ENCODE measurements around the gene AMPD2. TPM values are rescaled to one million over a fixed set of nuclear protein-coding genes. Genes with fewer than 3 reads are reported as not detected.

Gene AMPD2
- total RNA-seq: 16.5 TPM

- peak; percentile 50 for ATAC-seq
Observed at GRCh38 chr1:109619576-109620400, at the start of gene AMPD2, which contains the start of gene GNAT2. TSS of gene AMPD2 (plus strand) at chr1:109619837. CDS start at chr1:109621176, 1,339 bp downstream. TSS of gene GNAT2 (minus strand) at chr1:109619616. CDS start at chr1:109612870, 6,746 bp downstream.

GRCh38 chr1:109570414-109570813 lies 49.2 kb upstream of the AMPD2 start:
- ATAC-seq: peak; percentile 92

- no peak for ATAC-seq
Observed at GRCh38 chr1:109573785-109574184, 45.9 kb upstream of the AMPD2 start.

DNA sequence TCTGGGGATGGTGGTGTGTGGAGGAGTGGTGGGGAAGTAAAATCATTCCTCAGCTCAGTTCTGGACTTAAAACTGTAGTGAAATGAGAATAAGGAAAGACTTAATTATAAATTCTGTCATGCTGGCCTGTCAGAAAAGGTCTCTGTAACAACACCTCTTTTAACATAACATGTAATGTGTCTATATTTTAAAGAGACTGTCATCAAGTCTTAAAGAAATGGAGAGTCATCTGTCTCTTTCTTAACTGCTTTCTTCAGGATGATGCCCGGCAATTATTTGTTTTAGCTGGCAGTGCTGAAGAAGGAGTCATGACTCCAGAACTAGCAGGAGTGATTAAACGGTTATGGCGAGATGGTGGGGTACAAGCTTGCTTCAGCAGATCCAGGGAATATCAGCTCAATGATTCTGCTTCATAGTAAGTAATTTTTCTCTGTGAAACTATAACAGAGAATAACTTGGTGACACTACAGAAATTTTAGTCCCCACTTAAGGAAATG lies 40.6 kb upstream of the AMPD2 start:
- ATAC-seq: no peak

- no peak for ATAC-seq
Observed at GRCh38 chr1:109579491-109579890, 40.1 kb upstream of the AMPD2 start.

GRCh38 chr1:109582021-109582420 lies 37.6 kb upstream of the AMPD2 start:
- ATAC-seq: no peak

DNA sequence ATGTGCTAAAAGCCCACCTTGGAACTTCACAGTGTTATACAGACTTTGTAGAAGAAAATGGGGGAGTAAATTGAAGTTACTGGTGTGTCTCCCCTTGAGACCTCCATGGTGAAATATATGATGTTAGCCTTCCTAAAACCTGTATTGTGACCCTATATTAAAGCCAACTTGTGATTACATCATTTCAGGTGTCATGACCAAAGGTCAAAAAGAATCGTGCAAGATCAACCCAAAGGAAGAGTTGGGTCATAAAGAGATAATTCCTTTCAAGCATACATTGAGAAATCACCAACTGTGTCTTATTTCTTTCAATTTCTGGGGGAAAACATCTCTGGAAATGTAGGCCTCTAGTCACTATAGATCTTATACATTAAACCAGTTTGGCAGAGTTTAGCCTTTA lies 34.9 kb upstream of the AMPD2 start:
- ATAC-seq: no peak

DNA sequence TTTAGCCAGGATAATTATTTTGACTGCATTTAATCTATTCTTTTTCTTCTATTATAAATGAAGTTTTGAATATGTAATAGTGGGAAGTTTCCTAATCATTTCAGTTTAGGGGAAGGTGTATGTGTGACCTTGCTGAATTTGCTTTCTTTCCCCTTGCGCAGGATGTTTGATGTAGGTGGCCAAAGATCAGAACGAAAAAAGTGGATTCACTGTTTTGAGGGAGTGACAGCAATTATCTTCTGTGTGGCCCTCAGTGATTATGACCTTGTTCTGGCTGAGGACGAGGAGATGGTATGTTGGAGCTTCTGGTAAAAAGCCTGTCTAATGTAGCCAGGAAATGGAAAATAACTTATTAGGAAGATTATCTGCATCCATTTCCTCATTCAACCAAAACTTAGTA lies 33.6 kb upstream of the AMPD2 start:
- no peak for ATAC-seq

GRCh38 chr1:109589177-109589576 lies 30.5 kb upstream of the AMPD2 start:
- no peak for ATAC-seq

GRCh38 chr1:109589679-109590078 lies 30.0 kb upstream of the AMPD2 start:
- no peak for ATAC-seq

DNA sequence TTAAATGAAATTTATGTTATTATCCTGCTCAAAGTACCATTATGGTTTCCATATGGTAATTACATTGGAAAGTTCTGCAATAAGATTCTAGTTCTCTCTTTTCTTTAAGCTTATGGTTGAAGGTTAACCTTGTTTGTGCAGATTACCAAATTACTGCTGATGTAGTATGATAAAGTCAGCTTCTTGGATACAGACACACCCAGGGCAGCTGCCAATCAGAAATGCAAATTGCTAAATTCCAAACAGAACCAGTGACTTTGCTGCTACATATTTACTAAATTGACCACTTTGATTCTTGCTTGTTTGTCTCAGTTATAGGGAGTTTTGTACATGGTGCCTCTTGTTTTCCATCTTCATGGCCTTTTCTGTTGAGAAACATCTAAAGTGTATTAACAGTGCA lies 26.7 kb upstream of the AMPD2 start:
- ATAC-seq: no peak

DNA sequence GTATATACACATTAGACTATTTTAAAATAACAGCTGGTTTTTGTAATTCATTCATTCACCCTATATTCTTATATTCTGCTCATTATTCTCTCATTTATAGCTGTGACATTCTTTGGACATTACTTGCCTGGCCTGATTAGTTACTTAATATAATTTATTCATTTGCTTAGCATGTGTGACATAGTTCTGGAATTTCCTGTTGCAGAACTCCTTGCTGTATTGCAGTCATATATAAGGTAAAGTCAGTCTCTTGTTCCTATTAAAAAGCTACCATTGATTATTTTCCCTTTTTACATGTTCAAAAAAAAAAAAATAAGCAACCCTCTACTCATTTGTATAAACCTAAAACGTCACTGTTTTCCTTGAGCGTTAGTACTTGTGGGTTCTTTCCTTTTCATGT lies 24.1 kb upstream of the AMPD2 start:
- peak; percentile 28 for ATAC-seq

DNA sequence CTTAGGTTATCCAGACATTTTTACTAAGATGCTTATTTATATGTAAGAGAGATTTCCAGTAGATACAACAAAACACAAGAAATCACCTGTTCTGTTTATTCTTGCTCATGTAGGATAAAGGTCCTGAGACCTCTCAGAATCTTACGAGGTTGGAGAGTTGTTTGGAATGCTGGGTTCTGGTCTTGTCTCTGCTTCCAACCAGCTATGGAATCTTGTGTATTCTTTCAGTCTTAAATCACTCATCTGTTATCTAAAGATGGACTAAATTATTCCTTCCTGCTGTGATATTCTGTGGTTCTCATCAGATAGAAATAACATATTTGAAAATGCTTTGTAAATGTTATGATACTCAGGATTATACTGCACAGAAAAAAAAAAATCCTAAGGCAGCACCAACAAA lies 21.5 kb upstream of the AMPD2 start:
- ATAC-seq: no peak

DNA sequence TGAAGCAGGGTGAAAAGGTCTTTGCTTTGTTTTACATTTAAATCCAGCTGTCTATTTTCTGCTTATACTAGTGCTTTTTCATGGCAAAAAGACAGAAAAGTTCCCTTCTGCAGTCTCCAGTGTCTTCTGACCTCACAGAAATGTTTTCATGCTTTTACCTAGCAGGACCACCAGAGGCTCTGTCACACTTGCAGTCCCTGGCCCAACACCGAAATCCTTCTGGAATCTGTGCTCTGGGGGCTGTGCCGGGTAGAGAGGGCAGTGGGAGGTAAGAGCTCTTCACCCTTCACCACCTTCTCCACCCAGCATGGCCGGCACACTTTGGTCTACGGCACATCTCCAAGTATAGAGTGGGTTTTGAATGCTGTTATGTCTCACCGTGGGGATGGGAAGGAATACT lies 21.0 kb upstream of the AMPD2 start:
- ATAC-seq: no peak

- no peak for ATAC-seq
Observed at GRCh38 chr1:109603229-109603628, 16.4 kb upstream of the AMPD2 start.

- ATAC-seq: no peak
Observed at GRCh38 chr1:109605381-109605780, 14.3 kb upstream of the AMPD2 start.

- no peak for ATAC-seq
Observed at GRCh38 chr1:109609881-109610280, 9.8 kb upstream of the AMPD2 start.

DNA sequence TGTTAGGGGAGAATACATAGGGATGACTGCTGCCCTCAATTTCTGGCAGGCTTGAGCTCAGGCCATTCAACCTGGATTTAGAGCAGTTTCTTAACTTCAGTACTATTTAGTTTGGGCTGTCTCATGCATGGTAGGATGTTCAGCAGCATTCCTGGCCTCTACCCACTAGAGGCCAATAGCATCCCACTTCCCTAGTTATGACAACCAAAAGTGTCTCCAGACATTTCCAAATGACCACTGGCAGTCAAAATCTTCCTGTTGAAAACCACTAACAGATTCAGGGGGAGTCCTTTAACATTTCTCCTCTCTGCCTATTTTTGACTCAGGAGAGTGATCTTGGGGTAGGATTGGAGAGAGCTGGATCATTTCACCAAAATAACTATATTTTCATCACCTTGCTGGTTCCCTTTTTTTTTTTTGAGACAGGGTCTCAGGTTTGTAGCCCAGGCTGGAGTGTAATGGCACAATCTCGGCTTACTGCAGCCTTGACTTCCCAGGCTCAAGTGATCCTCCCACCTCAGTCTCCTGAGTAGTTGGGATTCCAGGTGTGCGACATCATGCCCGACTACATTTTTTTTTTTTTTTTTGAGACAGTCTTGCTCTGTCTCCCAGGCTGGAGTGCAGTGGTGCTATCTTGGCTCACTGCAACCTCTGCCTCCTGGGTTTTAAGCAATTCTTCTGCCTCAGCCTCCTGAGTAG lies 8.9 kb upstream of the AMPD2 start:
- ATAC-seq: no peak

GRCh38 chr1:109611308-109611990 lies 8.2 kb upstream of the AMPD2 start:
- ATAC-seq: no peak

DNA sequence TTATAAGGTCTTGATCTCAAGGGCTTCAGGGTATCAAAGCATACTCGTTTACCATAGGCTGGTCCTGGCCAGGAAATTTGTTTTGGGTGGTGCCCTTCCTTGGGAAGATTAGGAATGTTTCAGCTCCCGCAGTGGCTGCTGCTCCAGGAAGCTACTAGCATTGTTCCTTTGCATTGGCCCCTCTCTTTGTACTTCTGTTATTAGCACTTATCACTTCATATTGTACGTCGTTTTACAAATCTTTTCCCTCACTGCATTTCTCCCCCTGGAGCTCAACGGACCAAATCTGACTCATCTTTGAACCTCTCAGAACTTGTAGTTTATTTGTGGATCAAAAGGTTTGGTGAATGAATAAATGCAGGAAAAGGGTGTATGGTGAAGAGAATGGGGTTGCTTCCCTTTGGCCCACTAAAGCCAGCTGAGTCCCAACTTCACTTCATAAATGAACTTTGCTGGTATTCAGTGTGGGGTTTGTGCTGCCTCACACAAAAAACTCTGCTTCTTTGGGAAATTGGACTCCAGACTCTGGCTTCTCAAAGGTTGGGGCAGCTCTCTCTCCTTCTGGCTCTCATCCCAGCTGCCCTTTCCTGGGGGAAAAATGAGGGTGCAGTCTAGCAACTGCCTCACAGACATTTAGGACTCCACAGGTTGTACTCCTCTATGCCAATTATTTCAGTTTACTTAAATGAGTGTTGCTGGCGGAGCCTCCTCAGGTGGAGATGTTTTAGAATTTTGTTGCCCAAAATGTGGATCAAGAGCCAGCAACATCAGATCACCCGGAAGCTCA lies 6.1 kb upstream of the AMPD2 start:
- ATAC-seq: no peak

- no peak for ATAC-seq
Observed at GRCh38 chr1:109615879-109616278, 3.8 kb upstream of the AMPD2 start.

- ATAC-seq: no peak
Observed at GRCh38 chr1:109616391-109616790, 3.2 kb upstream of the AMPD2 start.

Measured in esophagus mucosa (tissue), 1 donor.